M059J (cell line): Measurements from ENCODE around the gene SPDYE16. TPM values are rescaled to one million over a fixed set of nuclear protein-coding genes. Genes with fewer than 3 reads are reported as not detected.
"Not testable (repeated sequence)": the region's sequence is repeated elsewhere in the genome, so short reads cannot be mapped to it uniquely, and the experiment has no call there.

ENCODE experiments used
- DNase-seq: peaks from one replicate; pipeline ENCODE4 v3.0.0-alpha.2; 2012; ENCODE audit warnings: low read depth
- total RNA-seq: library from RNA; depleted of rRNA; stranded (reverse); fragments of >200 nt; shearing (Covaris generic); gene quantifications from 2 replicates; pipeline ENCODE4 v1.2.3, GENCODE V29; 2014; rRNA removed

The SPDYE16 gene
- total RNA-seq, 1 experiment from 2014 or later = 0.17 TPM

DNA sequence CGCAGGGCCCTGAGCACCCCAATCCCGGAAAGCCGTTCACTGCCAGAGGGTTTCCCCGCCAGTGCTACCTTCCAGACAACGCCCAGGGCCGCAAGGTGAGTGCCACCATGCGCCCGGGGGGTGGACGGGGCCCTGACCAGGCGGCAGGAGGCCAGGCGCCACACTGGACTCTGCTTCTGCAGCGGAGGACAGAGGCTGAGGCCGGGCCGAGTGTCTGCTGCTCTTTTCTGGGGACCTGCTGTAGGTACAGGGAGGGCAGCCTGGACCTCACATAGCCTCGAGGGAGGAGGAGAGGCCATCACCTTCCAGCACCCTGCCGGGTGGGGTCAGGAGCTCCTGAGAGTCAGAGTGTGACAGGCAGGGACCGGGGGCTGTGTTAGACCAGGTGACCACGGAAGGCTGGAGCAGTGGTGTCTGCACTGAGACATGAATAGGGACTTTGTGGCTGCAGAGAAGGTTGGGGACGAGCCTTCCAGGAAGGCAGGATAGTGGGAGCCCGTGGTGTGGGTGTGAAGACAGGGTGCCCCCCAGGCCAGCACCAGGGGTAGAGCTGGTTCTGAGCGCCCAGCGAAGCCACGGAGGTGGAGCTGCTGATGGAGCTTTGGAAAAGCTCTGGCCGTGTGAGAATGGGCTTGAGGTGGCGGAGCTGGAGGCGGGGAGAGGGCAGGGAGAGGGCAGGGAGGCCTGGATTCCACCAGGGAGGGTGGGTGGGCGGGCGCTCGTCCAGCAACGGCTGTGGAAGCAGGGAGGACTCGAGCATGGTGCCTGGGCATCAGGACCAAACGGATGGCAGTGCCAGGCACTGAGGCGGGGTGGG, 38.5 kb downstream of the SPDYE16 start:
- not testable (repeated sequence) for DNase-seq

DNA sequence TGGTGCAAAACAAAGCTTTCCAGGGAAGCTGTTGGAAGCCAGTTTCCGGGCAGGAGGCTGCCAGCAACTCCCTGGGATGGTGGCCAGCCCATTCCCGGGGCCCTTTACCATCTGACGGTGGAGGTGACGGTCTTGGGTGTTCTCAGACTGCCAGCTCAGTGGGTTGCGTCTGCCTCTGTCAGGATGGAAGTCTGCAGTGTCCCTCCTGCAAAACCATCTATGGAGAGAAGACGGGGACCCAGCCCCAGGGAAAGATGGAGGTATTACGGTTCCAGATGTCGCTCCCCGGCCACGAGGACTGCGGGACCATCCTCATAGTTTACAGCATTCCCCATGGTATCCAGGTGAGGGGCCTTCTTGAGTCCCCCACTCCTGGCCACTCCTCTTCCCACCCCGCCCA, 39.9 kb downstream of the SPDYE16 start:
- DNase-seq = not testable (repeated sequence)

DNA sequence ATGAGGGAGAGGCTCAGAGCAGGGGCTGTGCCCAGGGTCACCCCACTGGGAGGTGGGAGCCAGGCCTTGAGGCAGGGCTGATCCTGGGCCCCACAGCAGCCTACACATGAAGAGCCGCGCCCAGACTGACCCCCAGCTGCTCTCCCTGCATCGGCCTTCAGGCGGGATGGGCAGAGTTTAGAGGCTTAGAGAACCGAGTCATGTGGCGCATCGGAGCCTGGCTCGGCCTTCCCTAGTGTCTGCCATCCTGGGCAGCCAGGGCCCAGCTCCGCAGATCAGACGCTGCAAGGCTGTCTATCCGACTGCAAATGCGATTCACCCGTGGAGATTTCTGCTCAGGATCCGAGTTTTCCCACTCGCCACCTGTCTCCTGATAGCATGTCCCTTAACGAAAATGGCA, 40.3 kb downstream of the SPDYE16 start:
- not testable (repeated sequence) for DNase-seq

DNA sequence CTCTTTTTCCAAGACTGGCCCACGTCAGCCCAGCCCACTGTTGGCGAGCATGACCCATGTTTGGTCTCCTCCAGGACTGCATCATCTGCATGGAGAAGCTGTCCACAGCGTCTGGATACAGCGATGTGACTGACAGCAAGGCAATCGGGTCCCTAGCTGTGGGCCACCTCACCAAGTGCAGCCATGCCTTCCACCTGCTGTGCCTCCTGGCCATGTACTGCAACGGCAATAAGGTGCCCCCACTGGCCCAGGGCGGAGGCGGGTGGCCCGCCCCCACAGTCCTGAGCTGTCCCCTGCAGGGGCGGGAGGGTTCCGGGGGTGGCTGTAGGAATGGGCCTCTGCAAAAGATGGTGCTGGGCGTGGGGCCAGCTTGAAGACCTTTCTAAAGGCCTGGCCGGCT, 40.9 kb downstream of the SPDYE16 start:
- not testable (repeated sequence) for DNase-seq

DNA sequence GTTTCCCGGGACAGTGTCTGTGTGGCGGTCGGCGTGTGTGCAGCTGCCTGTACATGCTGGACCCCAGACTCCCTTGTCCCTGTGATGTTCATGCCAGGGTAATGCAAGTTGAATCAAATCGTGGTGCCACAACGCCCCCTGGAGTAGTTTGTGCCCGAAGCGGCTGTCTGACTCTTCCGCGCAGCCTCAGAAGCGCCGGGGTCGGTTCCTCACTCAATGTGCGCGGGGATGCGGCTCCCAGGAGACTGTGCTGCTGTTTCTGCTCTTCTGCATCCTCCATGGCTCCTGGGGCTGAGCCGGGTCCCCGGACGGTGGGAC, 43.2 kb downstream of the SPDYE16 start:
- DNase-seq = not testable (repeated sequence)

DNA sequence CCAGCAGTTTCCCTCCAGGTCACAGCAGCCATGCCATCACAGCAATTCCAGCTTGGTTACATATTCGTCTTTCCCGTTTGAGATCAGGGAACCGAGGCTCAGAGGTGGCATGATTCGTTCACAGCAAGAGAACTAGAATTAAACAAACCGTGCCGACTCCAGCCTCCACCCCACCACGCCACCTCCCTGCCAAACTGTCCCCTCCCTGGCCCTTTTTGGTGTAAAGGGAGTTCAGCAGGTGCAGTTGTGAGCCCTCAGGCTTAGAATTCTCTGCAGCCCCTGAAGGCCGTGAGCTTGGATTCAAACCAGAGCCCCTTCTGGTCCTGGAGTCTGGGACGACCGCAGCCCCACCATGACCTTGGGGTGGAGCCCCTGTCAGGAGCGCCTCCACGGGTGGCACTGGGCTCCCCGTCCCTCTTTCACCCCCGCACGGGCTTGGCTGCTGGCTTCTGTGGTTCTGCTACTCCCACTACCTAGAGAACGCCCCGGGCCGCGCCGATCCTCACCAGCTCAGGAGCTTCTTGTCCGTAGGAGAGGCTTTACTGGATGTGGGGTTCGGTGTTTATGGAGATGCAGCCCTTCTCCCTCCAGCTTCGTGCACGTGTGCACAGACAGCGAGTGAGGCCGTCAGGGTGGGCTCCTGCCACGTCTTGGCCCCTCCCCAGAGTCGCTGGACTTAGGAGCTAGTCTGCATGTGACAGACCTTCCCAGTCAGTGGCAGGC, 43.7 kb downstream of the SPDYE16 start:
- not testable (repeated sequence) for DNase-seq

DNA sequence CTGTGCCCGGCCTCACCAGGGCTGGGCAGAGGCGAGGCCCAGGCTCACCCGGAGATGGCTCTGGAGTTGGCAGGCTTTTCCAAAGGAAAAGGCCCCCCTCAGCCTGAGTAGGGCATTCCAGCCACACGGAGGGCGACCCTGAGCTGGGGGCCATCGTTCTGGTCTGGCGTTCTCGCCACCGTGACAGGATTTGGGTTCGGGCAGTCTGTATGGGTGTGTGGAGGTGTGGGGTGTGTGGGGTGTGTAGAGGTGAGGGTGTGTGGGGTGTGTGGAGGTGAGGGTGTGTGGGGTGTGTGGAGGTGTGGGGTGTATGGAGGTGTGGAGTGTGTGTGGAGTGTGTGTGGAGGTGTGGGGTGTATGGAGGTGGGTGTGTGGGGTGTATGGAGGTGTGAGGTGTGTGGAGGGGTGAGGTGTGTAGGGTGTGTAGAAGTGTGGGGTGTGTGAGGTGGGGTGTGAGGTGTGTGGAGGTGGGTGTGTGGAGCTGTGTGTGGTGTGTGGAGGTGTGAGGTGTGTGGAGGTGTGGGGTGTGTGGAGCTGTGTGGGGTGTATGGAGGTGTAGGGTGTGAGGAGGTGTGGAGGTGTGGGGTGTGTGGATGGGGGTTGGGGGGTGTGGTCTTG, 44.4 kb downstream of the SPDYE16 start:
- DNase-seq = not testable (repeated sequence)

DNA sequence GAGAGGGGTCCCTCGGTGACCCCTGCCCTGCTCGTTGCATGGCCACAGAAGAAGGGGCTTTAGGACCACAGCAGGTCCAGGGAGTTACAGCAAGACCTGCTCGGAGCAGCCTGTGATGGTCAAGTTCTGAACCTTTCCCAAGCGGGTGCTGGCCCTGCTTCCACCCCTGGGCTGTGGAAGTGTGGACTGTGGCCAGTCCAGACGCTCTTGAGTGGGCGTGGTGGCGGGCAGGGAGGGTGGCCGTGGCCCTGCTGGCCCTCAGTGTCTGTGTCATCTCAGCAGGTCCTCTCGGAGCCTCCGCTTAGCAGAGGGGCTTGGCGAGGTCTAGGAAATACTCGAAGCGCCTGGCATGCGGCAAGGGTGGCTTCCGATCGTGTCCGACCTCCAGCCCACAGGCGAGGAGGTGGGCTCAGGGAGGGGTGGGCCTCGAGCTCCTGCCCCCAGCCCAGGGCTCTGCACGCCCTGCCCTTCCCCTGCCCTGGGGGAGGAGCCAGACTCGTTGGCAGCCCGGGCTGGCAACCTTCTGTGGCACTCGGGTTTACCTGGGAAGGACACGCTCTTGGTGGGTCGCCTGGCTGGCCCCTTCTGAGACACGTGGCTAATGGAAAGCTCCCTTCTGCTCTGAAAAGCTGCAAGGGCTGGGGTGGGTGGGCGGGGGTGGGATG, 45.0 kb downstream of the SPDYE16 start:
- not testable (repeated sequence) for DNase-seq

DNA sequence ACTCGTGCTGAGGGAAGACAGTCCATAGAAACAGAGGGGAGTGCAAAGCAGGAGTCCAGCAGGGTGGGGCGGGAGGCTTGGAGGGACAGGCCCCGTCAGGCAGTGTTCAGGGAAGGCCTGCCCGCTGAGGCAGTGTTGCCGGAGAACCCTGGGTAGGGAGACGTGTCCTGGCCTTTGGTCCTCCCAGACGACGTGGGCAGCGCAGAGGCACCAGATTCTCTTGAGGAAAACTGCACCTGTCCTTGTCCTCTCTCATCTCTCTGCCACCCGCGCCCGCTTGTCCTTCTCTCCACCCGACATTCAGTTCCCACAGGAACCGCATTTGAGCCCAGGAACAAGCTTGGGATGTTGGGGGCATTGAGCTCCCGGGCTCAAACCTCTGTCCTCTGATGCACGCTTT, 47.4 kb downstream of the SPDYE16 start:
- not testable (repeated sequence) for DNase-seq

DNA sequence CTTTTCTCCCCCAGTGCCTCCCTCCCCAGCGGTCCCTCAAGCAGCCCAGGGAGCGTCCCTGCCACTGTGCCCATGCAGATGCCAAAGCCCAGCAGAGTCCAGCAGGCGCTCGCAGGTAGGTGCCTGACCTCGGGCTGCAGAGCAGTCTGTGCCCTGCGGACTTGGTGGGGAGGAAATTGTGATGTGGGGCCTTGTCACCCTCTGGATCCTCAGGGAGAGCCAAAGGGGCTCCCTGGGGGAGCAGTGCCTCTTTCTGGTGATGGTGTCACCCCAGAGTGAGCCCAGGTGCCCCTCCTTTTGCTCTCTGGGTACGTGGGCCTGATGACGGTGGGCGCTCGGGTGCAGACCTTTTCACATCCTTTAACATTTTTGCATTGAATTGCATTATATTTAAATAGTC, 51.0 kb downstream of the SPDYE16 start:
- DNase-seq = not testable (repeated sequence)

DNA sequence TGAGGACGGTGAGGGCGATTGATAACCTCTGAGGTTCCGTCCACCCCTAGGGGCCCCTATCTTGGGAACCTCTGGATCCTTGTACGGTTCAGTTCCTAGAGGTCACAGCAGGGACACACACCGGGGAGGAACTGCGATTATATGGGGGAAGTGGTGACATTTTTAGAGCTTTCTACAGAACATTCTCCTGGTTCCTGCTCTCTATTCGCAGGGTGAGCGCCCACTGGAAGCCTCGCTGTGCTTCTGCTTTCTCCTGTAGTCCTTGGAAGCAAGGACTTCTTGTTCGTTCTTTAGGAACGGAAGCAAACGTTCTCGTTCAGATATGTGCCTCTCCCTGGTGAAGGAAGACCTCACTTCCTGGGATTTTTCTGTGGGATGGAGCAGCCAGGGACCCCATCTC, 55.1 kb downstream of the SPDYE16 start:
- DNase-seq = not testable (repeated sequence)

DNA sequence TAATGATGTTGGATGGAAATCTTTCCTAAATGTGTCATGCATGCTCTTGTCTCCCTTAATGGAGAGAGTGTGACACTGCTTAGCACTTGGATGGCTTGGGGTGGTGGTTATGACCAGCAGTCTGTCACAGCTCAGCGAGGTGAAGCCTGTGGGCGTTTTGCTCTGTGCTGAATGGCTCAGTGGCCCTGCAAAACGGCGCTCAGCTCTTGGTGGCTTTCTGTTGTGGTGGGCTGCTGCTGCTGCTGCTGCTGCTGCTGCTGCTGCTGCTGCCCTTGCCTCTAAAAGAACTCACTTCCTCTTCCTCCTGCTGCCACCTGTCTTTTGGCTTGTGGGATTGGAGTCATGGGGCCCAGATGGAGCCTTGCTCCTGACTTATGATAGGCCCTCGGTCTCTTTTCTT, 56.5 kb downstream of the SPDYE16 start:
- not testable (repeated sequence) for DNase-seq

DNA sequence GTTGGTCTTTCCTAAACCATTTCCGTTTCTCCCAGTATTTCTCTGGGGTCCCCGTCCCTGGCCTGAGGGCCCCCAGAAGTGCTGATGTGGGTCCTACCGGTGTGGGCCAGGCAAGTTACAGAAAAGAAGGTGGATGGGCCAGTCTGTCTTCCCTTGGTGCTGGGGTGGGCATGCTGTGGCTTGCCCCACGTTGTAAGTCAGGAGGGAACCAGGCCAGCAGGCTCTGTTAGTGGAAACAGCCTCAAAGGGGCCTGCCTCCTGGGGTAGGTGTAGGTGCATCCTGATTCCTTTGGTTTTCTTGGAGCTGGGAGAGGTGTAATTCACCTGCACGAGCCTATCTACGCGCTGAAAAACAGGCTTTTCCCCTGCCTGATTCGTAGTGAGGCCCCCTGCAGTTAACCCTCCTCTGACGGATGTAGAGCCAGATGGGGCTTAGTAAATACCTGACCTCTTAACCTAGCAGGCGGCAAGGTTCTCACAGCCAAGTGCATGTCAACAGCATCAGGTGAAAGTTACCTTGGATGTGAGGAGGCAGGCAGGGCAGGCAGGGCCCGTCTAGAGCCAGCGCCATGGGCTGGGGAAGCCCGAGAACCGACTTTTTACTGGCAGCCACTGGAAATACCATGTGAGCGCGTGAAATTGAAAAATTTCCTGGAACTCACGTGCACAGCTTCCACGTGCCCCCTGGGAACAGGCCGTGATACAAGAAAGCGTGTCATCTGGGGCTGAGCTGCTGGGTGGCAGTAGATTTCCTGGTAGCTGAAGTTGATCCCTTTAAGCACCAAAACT, 57.1 kb downstream of the SPDYE16 start:
- not testable (repeated sequence) for DNase-seq

DNA sequence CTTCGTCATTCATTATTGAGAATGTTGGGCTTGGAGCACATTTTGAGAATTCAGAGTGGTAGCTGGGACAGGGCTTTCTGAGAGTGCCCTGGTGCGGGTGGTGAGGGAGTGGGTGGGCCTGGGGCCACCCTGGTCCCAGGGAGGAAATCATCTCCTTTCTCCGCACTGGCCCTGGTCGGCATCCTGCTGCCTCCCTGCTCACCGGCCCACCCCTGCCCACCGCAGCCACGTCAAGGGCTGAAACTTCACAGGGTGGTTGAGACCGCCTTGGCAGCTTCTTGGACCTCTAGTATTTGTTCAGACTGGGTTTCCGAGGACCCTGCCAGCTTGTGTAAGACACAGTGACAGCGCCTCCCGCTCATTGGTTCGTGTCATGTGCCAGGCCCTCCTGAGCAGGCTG, 58.6 kb downstream of the SPDYE16 start:
- not testable (repeated sequence) for DNase-seq

DNA sequence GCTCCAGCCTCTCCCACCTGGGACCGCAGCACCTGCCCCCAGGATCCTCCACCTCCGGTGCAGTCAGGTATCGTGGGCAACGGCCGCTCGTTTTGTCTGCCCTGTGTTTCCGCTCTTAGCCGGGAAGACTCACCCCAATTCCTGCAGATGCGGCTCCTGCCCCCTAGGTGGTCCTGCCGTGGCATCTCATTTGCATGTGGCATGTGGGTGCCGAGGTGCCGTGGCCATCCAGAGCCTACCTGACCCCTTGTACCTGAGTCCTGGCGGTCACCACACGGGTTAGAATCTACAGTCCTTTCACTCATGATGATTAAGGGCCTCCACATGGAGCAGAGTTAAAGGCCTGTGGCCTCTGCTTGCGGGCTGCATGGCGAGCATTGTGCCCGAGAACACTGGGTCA, 60.0 kb downstream of the SPDYE16 start:
- DNase-seq = not testable (repeated sequence)

DNA sequence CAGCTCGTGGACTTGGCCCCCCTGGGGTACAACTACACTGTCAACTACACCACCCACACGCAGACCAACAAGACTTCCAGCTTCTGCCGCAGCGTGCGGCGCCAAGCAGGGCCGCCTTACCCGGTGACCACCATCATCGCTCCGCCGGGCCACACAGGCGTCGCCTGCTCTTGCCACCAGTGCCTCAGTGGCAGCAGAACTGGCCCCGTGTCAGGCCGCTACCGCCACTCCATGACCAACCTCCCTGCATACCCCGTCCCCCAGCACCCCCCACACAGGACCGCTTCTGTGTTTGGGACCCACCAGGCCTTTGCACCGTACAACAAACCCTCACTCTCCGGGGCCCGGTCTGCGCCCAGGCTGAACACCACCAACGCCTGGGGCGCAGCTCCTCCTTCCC, 60.4 kb downstream of the SPDYE16 start:
- not testable (repeated sequence) for DNase-seq

Other genes with a start within 250 kb of the SPDYE16 start
- 204 and 265 TPM in 2 replicates for gene HSPB1, start 240.6 kb downstream of the SPDYE16 start, total RNA-seq
- 131 and 133 TPM in 2 replicates for gene YWHAG, start 184.3 kb downstream of the SPDYE16 start, total RNA-seq
- 0.39 and 0.44 TPM in 2 replicates for gene SSC4D, start 133.6 kb downstream of the SPDYE16 start, total RNA-seq
- gene ZP3, start 118.3 kb downstream of the SPDYE16 start, total RNA-seq = 1.9 and 3.6 TPM in 2 replicates
- 14.1 and 21.9 TPM in 2 replicates for gene DTX2, start 81.6 kb downstream of the SPDYE16 start, total RNA-seq
- gene UPK3B, start 32.7 kb downstream of the SPDYE16 start, total RNA-seq = 0.05 TPM in 1 of 2 replicates, not detected in the other
- gene POMZP3, start 84.0 kb upstream of the SPDYE16 start, total RNA-seq = 5.7 and 7.3 TPM in 2 replicates